H9 (cell line): ENCODE data around the gene ACOXL. TPM values are rescaled to one million over a fixed set of nuclear protein-coding genes. Genes with fewer than 3 reads are reported as not detected.

Experiments used
- DNase-seq: peaks from one replicate; pipeline ENCODE4 v3.0.0-alpha.2; 2017
- H2AFZ ChIP-seq: one replicate; pipeline ENCODE4 v1.6.1; 2013; ENCODE audit warnings: mild to moderate bottlenecking, low read length, control low read depth, moderate library complexity
- H2AK5ac ChIP-seq: 2 replicates; pipeline ENCODE4 v1.6.1; 2013; ENCODE audit warnings: low read length, control low read depth, mixed read lengths; ENCODE audit not compliant: insufficient read length
- H2BK120ac ChIP-seq: one replicate; pipeline ENCODE4 v1.6.1; 2013; ENCODE audit warnings: low read depth, mild to moderate bottlenecking, low read length, control low read depth, inconsistent platforms; ENCODE audit not compliant: poor library complexity, severe bottlenecking
- H2BK12ac ChIP-seq: 2 replicates; pipeline ENCODE4 v1.6.1; 2013; ENCODE audit warnings: low read length, control low read depth, mixed read lengths, low read depth; ENCODE audit not compliant: insufficient read length
- H2BK15ac ChIP-seq: 2 replicates; pipeline ENCODE4 v1.6.1; 2013; ENCODE audit warnings: low read depth, low read length, control low read depth
- H2BK20ac ChIP-seq: one replicate; pipeline ENCODE4 v1.6.1; 2013; ENCODE audit warnings: low read depth, mild to moderate bottlenecking, low read length, control low read depth, inconsistent platforms; ENCODE audit not compliant: poor library complexity, severe bottlenecking
- H2BK5ac ChIP-seq: 2 replicates; pipeline ENCODE4 v1.6.1; 2013; ENCODE audit warnings: low read length, control low read depth, mixed read lengths; ENCODE audit not compliant: insufficient read length
- H3K14ac ChIP-seq: 2 replicates; pipeline ENCODE4 v1.6.1; 2013; ENCODE audit warnings: low read length, control low read depth; ENCODE audit not compliant: insufficient read depth
- H3K18ac ChIP-seq: 2 replicates; pipeline ENCODE4 v1.6.1; 2013; ENCODE audit warnings: low read depth, mild to moderate bottlenecking, mixed read lengths, low read length, control low read depth; ENCODE audit not compliant: insufficient read length
- H3K23ac ChIP-seq: 2 replicates; pipeline ENCODE4 v1.6.1; 2013; ENCODE audit warnings: low read length, control low read depth, mixed read lengths, low read depth; ENCODE audit not compliant: insufficient read length
- H3K23me2 ChIP-seq: 2 replicates; pipeline ENCODE4 v1.6.1; 2013; ENCODE audit warnings: low read depth, mild to moderate bottlenecking, mixed read lengths, low read length, control low read depth; ENCODE audit not compliant: insufficient read length, poor library complexity, severe bottlenecking
- H3K27ac ChIP-seq: 2 replicates; pipeline ENCODE4 v1.5.1; 2013; ENCODE audit warnings: low read length, control low read depth, mixed read lengths, low read depth; ENCODE audit not compliant: insufficient read length
- H3K27me3 ChIP-seq: 2 replicates; pipeline ENCODE4 v1.6.1; 2013; ENCODE audit warnings: low read length, control low read depth, inconsistent platforms; ENCODE audit not compliant: insufficient read depth
- H3K4ac ChIP-seq: 2 replicates; pipeline ENCODE4 v1.6.1; 2013; ENCODE audit warnings: low read depth, mild to moderate bottlenecking, control low read depth, inconsistent platforms, low read length, moderate library complexity
- H3K4me1 ChIP-seq: 2 replicates; pipeline ENCODE4 v1.6.1; 2013; ENCODE audit warnings: low read length, control low read depth, inconsistent platforms; ENCODE audit not compliant: insufficient read depth
- H3K4me2 ChIP-seq: 2 replicates; pipeline ENCODE4 v1.6.1; 2013; ENCODE audit warnings: low read length, control low read depth, mixed read lengths; ENCODE audit not compliant: insufficient read length, insufficient read depth
- H3K56ac ChIP-seq: 2 replicates; pipeline ENCODE4 v1.6.1; 2013; ENCODE audit warnings: low read depth, mild to moderate bottlenecking, mixed read lengths, low read length, control low read depth; ENCODE audit not compliant: insufficient read length
- H3K79me1 ChIP-seq: 2 replicates; pipeline ENCODE4 v1.6.1; 2013; ENCODE audit warnings: low read depth, mild to moderate bottlenecking, moderate library complexity, low read length, control low read depth, inconsistent platforms; ENCODE audit not compliant: insufficient read depth, poor library complexity, severe bottlenecking
- H3K79me2 ChIP-seq: 2 replicates; pipeline ENCODE4 v1.6.1; 2013; ENCODE audit warnings: low read length, control low read depth, inconsistent platforms; ENCODE audit not compliant: insufficient read depth
- H3K9ac ChIP-seq: 2 replicates; pipeline ENCODE4 v1.6.1; 2013; ENCODE audit warnings: low read length, control low read depth, mixed read lengths; ENCODE audit not compliant: insufficient read length; ENCODE audit errors: extremely low read depth
- H3K9me3 ChIP-seq: one replicate; pipeline ENCODE4 v1.6.1; 2013; ENCODE audit warnings: low read depth, low read length, inconsistent platforms; ENCODE audit not compliant: control insufficient read depth
- H3T11ph ChIP-seq: one replicate; pipeline ENCODE4 v1.6.1; 2013; ENCODE audit warnings: mild to moderate bottlenecking, low read length, control low read depth, inconsistent platforms
- H4K20me1 ChIP-seq: one replicate; pipeline ENCODE4 v1.6.1; 2013; ENCODE audit not compliant: control insufficient read depth, insufficient read length, insufficient read depth
- H4K5ac ChIP-seq: 2 replicates; pipeline ENCODE4 v1.6.1; 2013; ENCODE audit warnings: low read depth, mild to moderate bottlenecking, mixed read lengths, low read length, control low read depth; ENCODE audit not compliant: insufficient read length
- H4K8ac ChIP-seq: replicated peaks from 2 replicates; pipeline ENCODE4 v1.6.1; 2013; ENCODE audit warnings: low read length, control low read depth, mixed read lengths, low read depth; ENCODE audit not compliant: insufficient read length
- H4K91ac ChIP-seq: 2 replicates; pipeline ENCODE4 v1.6.1; 2013; ENCODE audit warnings: low read depth, mild to moderate bottlenecking, moderate library complexity, mixed read lengths, low read length, control low read depth; ENCODE audit not compliant: insufficient read length
- H3K27ac Mint-ChIP-seq, 3 experiments: 2 replicates in 2 of 3; 3 replicates in 1 of 3; pipeline ENCODE4 v1.8.0; 2020 to 2021; ENCODE audit warnings: mixed read lengths in 3 of 3, mild to moderate bottlenecking in 1 of 3, moderate library complexity in 1 of 3
- H3K27me3 Mint-ChIP-seq: 2 replicates; pipeline ENCODE4 v1.8.0; 2021; ENCODE audit warnings: low read depth, mild to moderate bottlenecking, moderate library complexity, mixed read lengths
- H3K36me3 Mint-ChIP-seq, 3 experiments: 2 replicates in 2 of 3; 3 replicates in 1 of 3; pipeline ENCODE4 v1.8.0; 2020 to 2021; ENCODE audit warnings: low read depth in 3 of 3, mixed read lengths in 3 of 3; ENCODE audit not compliant: insufficient read depth in 1 of 3
- H3K4me1 Mint-ChIP-seq, 2 experiments: 2 replicates each; pipeline ENCODE4 v1.8.0; 2020; ENCODE audit warnings: mixed read lengths in 2 of 2
- H3K4me3 Mint-ChIP-seq, 2 experiments: 2 replicates in 1 of 2; 3 replicates in 1 of 2; pipeline ENCODE4 v1.8.0; 2020 to 2021; ENCODE audit warnings: mild to moderate bottlenecking in 2 of 2, mixed read lengths in 2 of 2, moderate library complexity in 1 of 2
- H3K9me3 Mint-ChIP-seq, 2 experiments: 2 replicates in 1 of 2; 3 replicates in 1 of 2; pipeline ENCODE4 v1.8.0; 2020; ENCODE audit warnings: mild to moderate bottlenecking in 2 of 2, mixed read lengths in 2 of 2, moderate library complexity in 1 of 2
- CTCF ChIP-seq: fragments of 200-600 bp; sonication (generic); conservative IDR thresholded peaks from 3 replicates; pipeline ENCODE4 v1.8.0; 2021; ENCODE audit warnings: antibody characterized with exemption, mild to moderate bottlenecking
- WGBS: extraction: QIAGEN DNeasy Blood & Tissue Kit; methylation state at CpG from one replicate; pipeline ENCODE4 v1.1.7; 2013; ENCODE audit warnings: missing lambda C conversion rate, low lambda C conversion rate, mixed read lengths; ENCODE audit not compliant: insufficient read length; ENCODE audit errors: extremely low coverage; 5-methylcytosine and 5-hydroxymethylcytosine counted together
- total RNA-seq: library from RNA; stranded (reverse); gene quantifications from 2 replicates; pipeline ENCODE4 v1.2.1, GENCODE V29; 2021

The ACOXL gene
- total RNA-seq, 1 experiment from 2014 or later, result 37.6 TPM

- Histone ChIP-seq H4K91ac (no peak overlapping the region), H3K79me1 (no peaks in the 10 kb centered on the region), H2BK20ac (no peak overlapping the region), H2AK5ac (no peak overlapping the region), H2BK12ac (no peak overlapping the region), H4K5ac (no peak overlapping the region), H2BK15ac (no peak overlapping the region), H3K14ac (no peak overlapping the region), H2AFZ (no peak overlapping the region), H2BK5ac (no peak overlapping the region), H3K23me2 (no peaks in the 10 kb centered on the region), H3K18ac (no peak overlapping the region), H3K4me2 (no peak overlapping the region), H3K4ac (no peak overlapping the region), H4K8ac (no peak overlapping the region), H3K56ac (no peak overlapping the region), H3K27me3 (no peaks in the 10 kb centered on the region), H3T11ph (no peak overlapping the region), H3K9ac (no peak overlapping the region), H4K20me1 (no peaks in the 10 kb centered on the region), H3K9me3 (no peaks in the 10 kb centered on the region), H2BK120ac (no peak overlapping the region), H3K79me2 (peaks cover 5% of the 10 kb centered on the region; the same call in 1 of the 2 replicates), H3K23ac (no peak overlapping the region), H3K4me1 (peaks cover 32% of the 10 kb centered on the region), H3K27ac (no peak overlapping the region)
- no peak for DNase-seq
- Mint-ChIP-seq H3K36me3 (peaks cover 16 to 29% (median 26%) of the 10 kb centered on the region in 3 experiments), H3K9me3 (peaks cover 0 to 2% of the 10 kb centered on the region in 2 experiments; a peak in 1 of 5 replicates), H3K4me1 (peaks cover 90 to 91% of the 10 kb centered on the region in 2 experiments), H3K4me3 (no peak overlapping the region), H3K27ac (peak overlapping the region in 2 of 3 experiments; percentile 73 to 74; a peak in 3 of 7 replicates), H3K27me3 (no peaks in the 10 kb centered on the region; the same call in 1 of the 2 replicates)
- WGBS, result no CpG with 5 or more reads among the region's 5 CpGs
- TF ChIP-seq CTCF, result no peak
Observed at GRCh38 chr2:110743600-110743999, 11.2 kb downstream of the ACOXL start.
